ENCODE results near the gene HS6ST1.
"Not testable (repeated sequence)": the region's sequence is repeated elsewhere in the genome, so short reads cannot be mapped to it uniquely, and the experiment has no call there.

HS6ST1 gene

GRCh38 chr2:128321784-128322714 lies 3.4 kb upstream of the HS6ST1 start:
- peak; percentile 83 for DNase-seq

GRCh38 chr2:128320906-128321771 lies 2.5 kb upstream of the HS6ST1 start:
- DNase-seq, result peak; percentile 3

- DNase-seq, result peak; percentile 3
These were observed 1.7 kb upstream of the HS6ST1 start for GRCh38 chr2:128320192-128320905.

- DNase-seq, result peak; percentile 2
These were observed 1.0 kb upstream of the HS6ST1 start for GRCh38 chr2:128319631-128320191.

GRCh38 chr2:128318245-128318644 lies 423 bp downstream of the HS6ST1 start:
- DNase-seq, result peak; percentile 24

GRCh38 chr2:128317899-128318225 lies 806 bp downstream of the HS6ST1 start:
- not testable (repeated sequence) for DNase-seq

- DNase-seq, result peak; percentile 35
These were observed 1.3 kb downstream of the HS6ST1 start for GRCh38 chr2:128317181-128317898.

- DNase-seq, result peak; percentile 2
These were observed 1.9 kb downstream of the HS6ST1 start for GRCh38 chr2:128316777-128317180.

- DNase-seq, result peak; percentile 3
These were observed 2.6 kb downstream of the HS6ST1 start for GRCh38 chr2:128315829-128316776.

GRCh38 chr2:128315122-128315828 lies 3.4 kb downstream of the HS6ST1 start:
- DNase-seq, result peak; percentile 2

- DNase-seq, result peak; percentile 2
These were observed 4.1 kb downstream of the HS6ST1 start for GRCh38 chr2:128314348-128315121.

- peak; percentile 2 for DNase-seq
These were observed 4.7 kb downstream of the HS6ST1 start for GRCh38 chr2:128313931-128314347.

- peak; percentile 3 for DNase-seq
These were observed 5.4 kb downstream of the HS6ST1 start for GRCh38 chr2:128313091-128313836.

- no peak for DNase-seq
These were observed 6.3 kb downstream of the HS6ST1 start for GRCh38 chr2:128312411-128312810.

GRCh38 chr2:128311755-128312341 lies 6.8 kb downstream of the HS6ST1 start:
- DNase-seq, result peak; percentile 1

GRCh38 chr2:128311216-128311754 lies 7.4 kb downstream of the HS6ST1 start:
- DNase-seq, result peak; percentile 2

GRCh38 chr2:128310761-128311160 lies 7.9 kb downstream of the HS6ST1 start:
- DNase-seq, result no peak

Measured in stimulated activated CD4-positive, alpha-beta T cell treated with anti-CD3 and anti-CD28 coated beads, Interleukin-4, amount 100 ng/mL, for 24 hours (primary cell).